Measurements from ENCODE around the gene ADAT1.

Gene ADAT1, protein sequence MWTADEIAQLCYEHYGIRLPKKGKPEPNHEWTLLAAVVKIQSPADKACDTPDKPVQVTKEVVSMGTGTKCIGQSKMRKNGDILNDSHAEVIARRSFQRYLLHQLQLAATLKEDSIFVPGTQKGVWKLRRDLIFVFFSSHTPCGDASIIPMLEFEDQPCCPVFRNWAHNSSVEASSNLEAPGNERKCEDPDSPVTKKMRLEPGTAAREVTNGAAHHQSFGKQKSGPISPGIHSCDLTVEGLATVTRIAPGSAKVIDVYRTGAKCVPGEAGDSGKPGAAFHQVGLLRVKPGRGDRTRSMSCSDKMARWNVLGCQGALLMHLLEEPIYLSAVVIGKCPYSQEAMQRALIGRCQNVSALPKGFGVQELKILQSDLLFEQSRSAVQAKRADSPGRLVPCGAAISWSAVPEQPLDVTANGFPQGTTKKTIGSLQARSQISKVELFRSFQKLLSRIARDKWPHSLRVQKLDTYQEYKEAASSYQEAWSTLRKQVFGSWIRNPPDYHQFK

DNA sequence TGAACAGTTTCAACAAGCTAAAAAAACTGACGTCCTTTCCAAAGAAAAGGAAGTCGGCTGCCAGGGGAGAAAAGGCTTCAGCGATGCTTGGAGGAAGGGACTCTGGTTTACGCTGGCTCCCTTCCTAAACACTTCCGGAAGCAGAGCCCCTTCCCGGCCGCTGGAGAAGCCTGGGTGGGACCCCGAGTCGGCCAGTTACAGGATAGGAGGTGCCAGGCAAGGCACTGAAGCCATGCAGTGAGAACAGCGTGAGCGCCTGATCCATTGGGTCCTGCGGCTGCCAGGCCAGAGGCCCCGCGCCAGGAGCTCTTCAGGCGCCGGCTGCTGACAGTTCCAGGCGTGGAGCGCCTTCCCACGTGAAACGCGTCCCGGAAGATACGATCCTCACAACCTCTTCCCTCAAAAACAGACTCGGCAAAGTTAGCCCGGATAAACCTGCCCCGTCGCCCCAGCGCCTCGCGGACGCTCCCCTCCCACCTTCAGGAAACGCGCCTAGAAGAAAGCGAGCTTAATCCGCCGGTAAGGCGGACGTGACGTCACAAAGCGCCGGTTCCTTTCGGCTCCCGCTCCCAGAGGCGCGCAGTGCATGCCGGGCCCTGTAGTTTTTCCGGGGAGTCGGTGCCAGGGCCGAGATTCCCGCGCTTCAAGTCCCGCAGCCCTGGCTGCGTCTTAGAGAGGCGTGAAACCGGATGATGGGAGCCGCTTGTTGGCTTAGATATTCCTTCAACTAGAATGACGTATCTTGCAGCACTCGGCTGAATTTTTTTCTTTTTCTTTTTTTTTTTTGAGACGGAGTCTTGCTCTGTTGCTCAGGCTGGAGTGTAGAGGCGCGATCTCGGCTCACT lies at the start of gene ADAT1:
TSS of gene ADAT1 (minus strand) at position 521 of the 845 bp plus-strand sequence. CDS start 2,482 bp downstream, outside the sequence.
- in situ Hi-C loops (cut with HindIII; ENCODE audit: low sequenced_read_pairs), result no loop called here

DNA sequence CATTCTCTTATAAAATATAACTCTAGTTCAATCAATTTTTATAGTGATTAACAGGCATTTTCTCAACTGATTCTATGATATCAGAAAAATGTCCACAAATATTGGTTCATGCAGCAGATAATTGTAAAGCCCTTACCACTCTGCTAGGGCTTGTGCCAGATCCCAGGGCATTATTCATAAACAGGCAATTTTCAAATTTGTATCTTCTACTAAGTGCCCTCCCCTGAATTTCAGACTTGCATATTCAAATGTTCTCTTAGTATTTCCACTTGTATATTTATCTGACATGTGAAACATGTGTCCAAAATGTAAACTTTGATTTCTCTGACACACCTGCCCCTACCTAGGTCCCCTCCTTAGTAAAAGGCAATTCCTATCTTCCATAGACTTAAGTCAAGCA lies 44.4 kb upstream of the ADAT1 start:
- in situ Hi-C loops (cut with HindIII; ENCODE audit: low sequenced_read_pairs), result no loop called here

DNA sequence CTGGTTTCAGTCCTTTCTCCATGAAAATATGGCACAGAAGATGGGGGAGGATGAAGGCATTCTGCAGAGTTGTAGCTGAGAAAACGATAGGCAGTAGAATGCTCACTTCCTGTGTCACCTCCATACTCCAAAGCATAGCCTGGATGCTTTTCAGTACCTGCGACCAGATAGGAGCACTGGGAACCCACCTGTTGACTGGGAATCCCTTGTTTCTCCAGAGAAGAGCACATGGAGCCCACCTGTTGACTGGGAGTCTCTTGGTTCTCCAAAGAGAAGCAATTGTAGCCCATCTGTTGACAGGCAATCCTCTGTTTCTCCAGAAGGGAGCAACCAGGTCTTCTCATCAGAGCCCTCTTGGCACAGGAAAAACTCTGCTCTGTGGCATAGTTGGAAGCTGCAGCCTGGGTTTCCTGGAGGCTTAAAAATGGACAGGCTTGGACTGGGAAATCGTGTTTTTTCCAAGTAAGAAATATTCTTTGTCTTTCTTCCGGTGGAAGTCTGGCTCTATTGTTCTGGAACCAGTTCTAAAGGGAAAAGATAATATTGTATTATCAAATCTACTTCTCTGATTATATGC lies 37.7 kb upstream of the ADAT1 start:
- in situ Hi-C loops (cut with HindIII; ENCODE audit: low sequenced_read_pairs), result no loop called here

DNA sequence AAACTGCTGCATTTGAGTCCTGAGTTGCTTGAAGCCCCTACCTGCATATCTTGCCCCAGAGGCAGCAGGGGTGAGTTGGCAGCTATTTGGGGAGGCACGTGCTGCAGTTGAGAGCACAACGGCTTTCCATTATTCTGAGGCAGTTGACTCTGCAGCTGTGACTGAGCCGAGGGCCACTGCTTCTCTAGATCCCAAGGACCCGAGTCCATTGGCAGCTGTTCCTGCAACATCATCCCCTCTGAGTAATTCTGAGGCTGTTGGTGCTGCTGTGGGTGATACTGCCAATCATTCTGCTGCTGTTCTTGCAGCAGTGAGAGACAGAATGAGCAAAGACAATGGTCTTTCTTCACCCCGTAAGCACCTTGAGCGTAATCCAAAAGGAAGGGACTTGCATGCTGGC lies 37.2 kb upstream of the ADAT1 start:
- in situ Hi-C loops (cut with HindIII; ENCODE audit: low sequenced_read_pairs), result no loop called here

DNA sequence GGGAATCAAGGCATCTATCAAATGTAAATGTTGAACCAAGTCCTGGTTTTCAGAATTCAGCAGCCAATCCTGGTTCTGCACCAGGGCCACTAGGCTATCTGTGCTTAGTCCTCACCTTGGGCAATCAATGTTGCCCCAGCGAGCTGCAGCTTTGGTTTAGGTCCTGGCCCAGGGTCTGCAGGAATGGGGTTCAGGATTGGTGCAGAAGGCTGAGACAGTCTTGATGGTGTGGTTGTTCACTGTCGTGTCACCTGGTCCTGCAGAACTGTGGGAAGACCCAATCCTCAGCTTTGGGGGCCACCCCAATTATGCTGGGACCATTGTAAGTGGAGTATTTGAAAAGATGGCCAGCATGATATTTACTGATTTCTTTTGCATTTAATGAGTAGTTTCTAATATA lies 35.1 kb upstream of the ADAT1 start:
- in situ Hi-C loops (cut with HindIII; ENCODE audit: low sequenced_read_pairs), result no loop called here

DNA sequence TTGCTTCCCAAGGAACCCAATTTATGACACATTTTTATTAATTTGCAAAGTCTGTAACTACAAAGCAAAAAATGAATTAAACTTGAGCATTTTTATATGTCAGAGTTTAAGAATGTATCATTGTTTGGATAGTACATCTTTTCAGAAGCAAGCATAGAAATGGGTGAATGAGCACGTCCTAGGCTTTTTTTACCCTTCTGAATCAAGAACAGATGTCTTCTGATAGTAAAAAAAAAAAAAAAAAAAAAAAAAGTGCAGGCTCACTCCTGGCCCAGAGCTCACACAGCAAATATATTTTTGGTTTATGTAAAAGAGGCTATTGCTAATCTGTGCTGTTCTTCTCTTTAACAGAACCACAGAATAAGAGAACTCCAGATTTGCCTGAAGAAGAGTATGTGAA lies 30.8 kb upstream of the ADAT1 start:
- in situ Hi-C loops (cut with HindIII; ENCODE audit: low sequenced_read_pairs), result no loop called here

DNA sequence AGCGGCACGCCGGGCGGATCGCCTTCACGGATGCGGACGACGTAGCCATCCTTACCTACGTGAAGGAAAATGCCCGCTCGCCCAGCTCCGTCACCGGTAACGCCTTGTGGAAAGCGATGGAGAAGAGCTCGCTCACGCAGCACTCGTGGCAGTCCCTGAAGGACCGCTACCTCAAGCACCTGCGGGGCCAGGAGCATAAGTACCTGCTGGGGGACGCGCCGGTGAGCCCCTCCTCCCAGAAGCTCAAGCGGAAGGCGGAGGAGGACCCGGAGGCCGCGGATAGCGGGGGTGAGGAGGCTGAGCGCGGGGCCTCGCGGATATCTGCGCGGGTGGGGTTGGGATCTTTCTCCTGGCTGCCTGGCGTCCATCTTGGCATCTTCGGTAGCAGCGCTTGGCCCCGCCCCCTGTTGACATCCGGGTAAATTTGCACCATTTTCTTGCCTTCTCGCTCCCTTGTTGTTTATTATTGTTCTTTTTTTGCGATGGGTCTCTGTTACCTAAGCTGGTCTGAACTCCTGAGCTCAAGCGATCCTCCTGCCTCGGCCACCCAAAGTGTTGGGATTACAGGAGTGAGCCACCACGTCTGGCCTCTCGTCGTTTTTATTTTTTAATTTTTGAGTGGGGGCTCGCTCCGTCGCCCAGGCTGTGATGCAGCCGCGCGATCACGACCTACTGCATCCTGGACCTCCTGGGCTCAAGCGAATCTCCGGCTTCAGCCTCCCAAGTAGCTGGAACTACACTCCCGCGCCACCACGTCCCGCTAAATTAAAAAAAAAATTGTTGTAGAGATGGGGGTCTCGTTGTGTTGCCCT lies 25.4 kb upstream of the ADAT1 start:
- in situ Hi-C loops (cut with HindIII; ENCODE audit: low sequenced_read_pairs), result no loop called here

DNA sequence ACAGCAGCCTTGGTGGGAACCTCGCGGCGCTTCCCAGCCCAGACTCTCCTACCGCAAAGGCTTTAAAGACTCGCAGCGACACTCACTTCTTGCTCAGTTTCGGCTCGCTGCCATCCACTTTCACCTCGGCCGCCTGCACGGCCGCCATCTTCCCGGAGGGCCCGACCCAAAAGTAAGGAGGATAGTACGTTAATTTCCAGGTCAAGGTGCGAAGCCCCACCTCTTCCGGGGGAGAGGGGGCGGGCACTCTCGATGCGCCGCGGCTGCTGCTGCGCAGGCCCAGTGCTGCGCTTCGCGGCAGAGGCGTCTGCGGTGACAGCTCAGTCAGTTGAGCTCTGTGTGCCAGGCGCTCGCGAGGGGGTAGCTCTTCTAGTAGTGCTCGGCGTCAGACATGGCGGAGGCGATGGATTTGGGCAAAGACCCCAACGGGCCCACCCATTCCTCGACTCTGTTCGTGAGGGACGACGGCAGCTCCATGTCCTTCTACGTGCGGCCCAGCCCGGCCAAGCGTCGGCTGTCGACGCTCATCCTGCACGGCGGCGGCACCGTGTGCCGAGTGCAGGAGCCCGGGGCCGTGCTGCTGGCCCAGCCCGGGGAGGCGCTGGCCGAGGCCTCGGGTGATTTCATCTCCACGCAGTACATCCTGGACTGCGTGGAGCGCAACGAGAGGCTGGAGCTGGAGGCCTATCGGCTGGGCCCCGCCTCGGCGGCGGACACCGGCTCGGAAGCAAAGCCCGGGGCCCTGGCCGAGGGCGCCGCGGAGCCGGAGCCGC lies 24.6 kb upstream of the ADAT1 start, which contains the start of the genes KARS1 and TERF2IP:
TSS of gene KARS1 (minus strand) at position 174 of the 773 bp plus-strand sequence. CDS start at position 148, 26 bp downstream.
TSS of gene TERF2IP (plus strand) at position 282 of the 773 bp plus-strand sequence. CDS start at position 392, 110 bp downstream.
- in situ Hi-C loops (cut with HindIII; ENCODE audit: low sequenced_read_pairs), result no loop called here

DNA sequence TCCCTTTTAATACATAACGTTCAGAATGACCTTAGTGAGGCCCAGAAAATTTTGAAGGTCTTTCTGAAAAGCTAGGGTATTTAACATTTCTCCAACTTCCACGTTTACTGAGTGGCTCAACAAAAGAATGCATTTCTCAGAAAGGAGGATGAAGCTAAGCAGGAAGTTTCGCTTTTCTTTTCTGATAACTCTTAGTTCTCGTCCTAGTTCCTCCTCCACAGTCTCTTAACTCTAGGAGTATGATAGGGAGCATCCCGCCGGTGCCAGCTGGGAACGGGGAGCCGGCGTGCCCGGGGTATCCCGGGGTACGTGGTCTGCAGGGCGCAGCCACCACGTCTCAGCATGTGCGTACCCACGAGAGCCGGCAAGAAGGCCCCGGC lies 24.0 kb upstream of the ADAT1 start:
- in situ Hi-C loops (cut with HindIII; ENCODE audit: low sequenced_read_pairs), result no loop called here

DNA sequence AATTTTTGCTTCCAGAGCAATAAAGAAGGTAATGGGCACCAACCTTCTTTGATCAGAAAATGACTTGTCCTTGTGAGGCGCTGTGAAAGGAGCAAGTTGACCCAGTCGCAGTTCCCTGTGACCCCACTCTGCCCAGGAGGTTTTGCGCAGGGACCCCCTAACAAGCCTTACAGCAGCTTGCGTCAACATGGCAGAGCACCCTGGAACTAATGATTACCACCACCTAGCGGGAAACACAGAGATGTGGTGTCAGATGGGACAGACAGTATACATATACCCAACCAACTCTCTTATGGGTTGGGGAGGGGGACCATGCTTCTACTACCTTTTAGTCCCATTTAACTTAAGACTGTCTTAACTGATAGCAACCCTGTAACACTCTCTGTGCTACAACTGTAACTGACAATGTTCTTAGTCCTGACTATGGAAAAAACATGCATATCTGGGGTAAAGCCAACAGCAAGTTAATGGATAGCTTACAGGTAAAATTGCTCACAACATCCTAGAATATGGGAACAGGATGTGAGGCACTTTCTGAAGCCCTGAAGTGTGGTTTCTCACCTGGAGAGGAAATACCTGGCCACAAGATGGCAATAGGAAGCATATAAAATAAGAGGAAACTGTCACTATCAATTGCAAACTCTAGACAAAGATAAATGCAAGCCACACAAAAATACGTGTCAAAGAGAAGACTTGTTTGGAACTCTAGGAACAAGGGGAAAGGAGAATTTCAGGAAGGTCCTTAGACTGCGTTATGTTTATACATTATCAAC lies 21.3 kb upstream of the ADAT1 start:
- in situ Hi-C loops (cut with HindIII; ENCODE audit: low sequenced_read_pairs), result no loop called here

DNA sequence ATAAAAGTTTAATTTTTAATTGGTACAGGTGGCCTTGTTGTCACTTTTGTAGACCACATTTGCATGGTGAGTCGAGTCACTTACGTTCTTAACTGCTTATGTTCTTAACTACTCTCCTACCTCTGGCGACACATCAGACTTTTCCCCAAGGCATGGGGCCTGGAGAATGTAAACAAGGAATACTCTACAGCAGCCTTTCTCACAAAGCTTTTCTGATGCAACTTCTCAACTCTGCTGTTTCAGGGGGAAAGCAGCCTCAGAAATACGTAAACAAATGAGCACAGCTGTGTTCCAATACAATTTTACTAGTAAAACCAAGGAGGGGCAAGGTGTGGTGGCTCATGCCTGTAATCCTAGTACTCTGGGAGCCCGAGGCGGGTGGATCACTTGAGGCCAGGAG lies 17.5 kb upstream of the ADAT1 start:
- in situ Hi-C loops (cut with HindIII; ENCODE audit: low sequenced_read_pairs), result no loop called here

DNA sequence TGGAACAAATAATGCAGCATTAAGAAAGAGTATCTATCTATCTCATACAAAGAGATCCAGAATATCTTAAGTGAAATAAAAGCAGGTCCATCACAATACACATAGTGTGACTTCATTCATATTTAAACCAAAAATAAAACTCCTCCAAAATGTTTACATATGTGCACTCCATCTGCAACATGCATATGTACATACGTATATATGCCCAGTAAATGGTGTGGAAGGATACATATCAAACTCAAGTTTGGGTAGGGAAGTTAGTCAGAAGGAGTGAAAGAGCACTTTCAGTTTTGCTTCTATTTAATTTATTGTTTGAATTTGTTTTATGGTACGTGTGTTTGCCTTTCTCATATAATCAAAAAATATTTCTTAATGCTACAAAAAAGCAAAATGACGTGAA lies 12.0 kb upstream of the ADAT1 start:
- in situ Hi-C loops (cut with HindIII; ENCODE audit: low sequenced_read_pairs), result no loop called here

DNA sequence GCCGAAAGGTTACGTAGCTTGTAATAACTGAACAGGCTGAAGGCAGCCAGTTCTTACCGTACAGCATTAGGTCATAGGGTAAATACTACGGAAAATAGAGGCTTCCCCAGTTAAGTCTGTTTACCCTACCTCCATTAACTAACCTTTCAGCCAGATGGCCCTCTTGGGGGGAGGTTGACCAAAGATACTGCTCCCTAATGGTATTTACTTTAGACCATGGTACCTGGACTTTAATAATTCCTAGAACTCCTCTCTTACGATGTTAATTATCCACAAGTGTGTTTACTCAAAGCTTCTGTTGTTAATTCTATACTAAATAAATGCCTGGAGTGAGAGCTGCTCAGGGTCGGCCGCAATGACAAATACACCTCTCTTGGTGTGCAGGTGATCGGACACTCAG lies 9.8 kb upstream of the ADAT1 start:
- in situ Hi-C loops (cut with HindIII; ENCODE audit: low sequenced_read_pairs), result no loop called here

DNA sequence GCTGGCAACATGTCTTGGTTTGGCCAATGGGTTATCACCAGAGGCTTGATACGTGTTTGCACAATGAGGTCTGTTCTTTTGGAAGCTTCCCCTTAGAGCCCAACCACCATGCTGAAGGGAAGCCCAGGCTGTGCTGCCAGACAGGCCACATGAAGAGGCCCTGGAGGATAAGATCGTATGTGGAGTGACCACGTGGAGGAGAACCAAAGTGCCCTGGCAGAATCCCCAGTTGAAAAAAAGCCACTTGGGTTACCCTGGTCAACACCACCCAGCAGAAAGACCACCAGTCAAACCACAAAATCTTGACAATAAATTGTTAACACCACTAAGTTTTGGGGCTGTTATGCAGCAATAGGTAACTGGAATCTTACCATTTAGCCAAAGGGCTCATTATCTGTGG lies 7.0 kb upstream of the ADAT1 start:
- in situ Hi-C loops (cut with HindIII; ENCODE audit: low sequenced_read_pairs), result no loop called here

DNA sequence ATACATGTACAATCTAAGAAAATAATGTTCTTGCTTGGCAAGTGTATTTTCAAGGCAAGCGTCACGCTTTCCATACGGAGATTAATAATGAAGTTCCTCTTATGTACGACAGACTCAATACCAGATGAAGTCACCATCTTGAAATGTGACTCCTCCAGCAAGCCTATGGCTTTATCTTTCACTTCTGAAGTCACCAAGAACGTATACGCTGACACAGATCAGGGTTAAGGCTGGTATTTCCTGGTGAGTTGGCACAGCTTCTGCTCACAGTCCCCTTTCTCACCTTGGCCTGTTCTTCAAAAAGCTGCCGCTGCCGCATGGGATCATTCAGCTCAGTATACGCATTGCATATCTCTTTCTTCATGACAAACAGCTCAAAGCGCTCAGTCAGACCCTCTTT lies 6.1 kb upstream of the ADAT1 start:
- in situ Hi-C loops (cut with HindIII; ENCODE audit: low sequenced_read_pairs), result no loop called here

DNA sequence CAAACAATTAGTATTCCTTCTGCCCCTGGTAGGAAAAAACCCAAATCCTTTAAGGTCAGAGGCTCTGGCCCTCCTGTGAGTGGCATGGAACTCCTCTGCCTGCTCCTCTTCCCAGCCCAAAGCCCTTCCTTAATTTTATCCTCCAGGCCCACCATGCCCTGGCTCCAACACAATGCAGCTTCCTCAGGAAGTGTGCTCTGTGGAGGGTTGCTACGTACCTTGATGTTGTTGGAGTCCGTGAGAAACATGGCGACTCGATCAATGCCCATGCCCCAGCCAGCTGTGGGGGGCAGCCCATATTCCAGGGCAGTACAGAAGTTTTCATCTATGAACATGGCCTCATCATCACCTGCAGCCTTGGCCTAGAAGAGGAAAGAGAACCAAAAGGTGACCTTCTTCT lies 5.3 kb upstream of the ADAT1 start:
- in situ Hi-C loops (cut with HindIII; ENCODE audit: low sequenced_read_pairs), result no loop called here

DNA sequence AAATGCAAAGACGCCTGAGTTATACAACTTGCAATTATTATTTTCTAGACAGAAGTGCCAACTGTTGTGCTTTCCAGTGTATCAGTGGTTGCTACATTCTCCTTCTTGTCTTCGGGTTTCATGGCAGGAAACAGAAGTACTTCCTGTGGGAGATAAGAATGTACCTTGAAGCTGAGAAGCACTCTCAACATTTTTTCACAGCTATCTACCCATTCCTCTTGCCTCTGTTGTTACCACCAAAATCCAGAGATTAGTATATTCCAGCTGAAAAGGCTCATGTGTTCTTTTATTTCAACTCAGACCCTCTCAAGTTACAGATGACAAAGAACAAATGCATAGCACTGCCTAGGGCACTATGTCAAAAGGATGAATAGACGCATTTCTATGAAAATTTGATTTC lies 4.8 kb upstream of the ADAT1 start:
- in situ Hi-C loops (cut with HindIII; ENCODE audit: low sequenced_read_pairs), result no loop called here

DNA sequence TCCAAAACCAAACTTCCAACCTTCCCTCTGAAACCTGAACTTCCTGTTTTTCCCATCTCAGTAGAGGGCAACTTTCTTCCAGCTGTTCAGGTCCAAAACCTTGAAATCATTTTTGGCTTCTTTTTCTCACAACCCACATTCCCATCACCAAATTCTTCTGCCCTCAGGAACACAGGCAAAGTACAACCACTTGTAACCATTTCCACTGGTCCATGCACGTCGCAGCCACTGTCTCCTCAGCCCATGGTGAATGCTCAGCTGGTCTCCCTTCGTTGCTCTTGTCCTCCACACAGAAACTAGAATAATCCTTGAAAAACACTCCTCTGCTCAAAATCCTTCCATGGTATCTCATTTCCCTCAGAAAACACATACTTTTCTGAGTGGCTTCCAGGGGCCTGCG lies 3.7 kb upstream of the ADAT1 start:
- in situ Hi-C loops (cut with HindIII; ENCODE audit: low sequenced_read_pairs), result no loop called here

DNA sequence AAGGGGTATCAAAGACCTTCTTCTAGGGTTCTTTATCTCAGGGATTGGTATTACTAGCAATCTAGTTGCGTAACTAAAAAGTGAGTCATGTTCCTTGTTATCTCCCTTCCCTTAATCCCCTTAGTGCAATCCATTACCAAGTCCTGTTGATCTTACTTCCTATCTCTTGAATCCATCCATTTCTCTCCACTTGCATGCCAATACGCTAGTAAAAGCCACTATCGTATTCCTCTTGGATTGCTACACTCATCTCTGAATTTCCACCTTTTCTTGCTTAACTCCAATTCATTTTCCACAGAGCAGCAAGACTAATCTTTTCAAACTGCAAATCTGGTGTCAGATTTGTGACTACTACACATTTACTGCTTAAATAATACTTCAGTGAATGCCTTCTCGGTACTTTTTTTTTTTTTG lies 1.8 kb upstream of the ADAT1 start:
- in situ Hi-C loops (cut with HindIII; ENCODE audit: low sequenced_read_pairs), result no loop called here
